Fibroblast of skin of left quadriceps (primary cell): ENCODE results near the gene OR2T35.
"Not testable (repeated sequence)": the region's sequence is repeated elsewhere in the genome, so short reads cannot be mapped to it uniquely, and the experiment has no call there.

ENCODE experiments used
- DNase-seq, 2 experiments: peaks; one replicate each; pipeline ENCODE4 v3.0.0-alpha.2; 2013; ENCODE audit warnings: low read depth in 2 of 2

Gene OR2T35, protein sequence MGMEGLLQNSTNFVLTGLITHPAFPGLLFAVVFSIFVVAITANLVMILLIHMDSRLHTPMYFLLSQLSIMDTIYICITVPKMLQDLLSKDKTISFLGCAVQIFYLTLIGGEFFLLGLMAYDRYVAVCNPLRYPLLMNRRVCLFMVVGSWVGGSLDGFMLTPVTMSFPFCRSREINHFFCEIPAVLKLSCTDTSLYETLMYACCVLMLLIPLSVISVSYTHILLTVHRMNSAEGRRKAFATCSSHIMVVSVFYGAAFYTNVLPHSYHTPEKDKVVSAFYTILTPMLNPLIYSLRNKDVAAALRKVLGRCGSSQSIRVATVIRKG

GRCh38 chr1:248645178-248645577 is at the start of gene OR2T35:
Gene OR2T35, minus strand, starts transcription at chr1:248645278. Its CDS starts 6,020 bp downstream, at chr1:248639258.
- DNase-seq = not testable (repeated sequence)

- DNase-seq = no peak
Observed at GRCh38 chr1:248691567-248692155, 46.6 kb upstream of the OR2T35 start.

DNA sequence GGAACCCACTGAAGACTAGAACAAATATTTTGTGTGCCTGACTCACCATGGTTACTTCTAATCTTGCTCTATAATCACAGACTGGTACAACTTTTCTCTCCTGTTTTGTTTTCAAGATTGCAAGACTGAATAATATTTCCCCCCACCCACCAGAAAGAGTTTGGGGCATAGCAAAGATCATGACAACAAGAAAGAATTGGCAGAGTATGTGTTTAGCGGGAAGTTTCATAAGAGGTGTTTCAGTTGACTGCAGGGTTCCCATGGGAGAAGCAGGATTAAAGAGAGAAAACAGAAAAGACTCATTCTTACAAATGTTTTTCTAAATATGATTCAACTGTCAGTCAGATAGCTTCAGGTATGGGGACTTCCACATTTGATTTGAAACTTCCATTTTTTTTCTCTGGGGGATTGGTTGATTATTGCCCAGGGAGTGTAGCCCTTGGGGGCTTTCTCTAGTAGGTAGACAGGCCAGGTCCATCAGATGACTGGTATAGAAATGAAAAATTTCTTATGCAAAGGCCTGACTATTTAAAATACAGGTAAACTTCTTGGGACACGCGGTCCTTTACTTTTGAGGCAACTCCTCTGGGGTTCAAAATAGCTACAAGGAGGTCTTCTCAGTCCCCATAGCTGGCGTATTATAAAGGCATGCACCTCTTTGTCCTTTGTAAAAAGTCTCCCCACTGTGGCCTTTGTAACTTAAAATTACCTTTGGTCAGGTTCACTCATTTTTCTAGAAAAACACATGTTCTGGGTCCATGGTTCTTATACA is 43.6 kb upstream of the OR2T35 start:
- no peak for DNase-seq

GRCh38 chr1:248686815-248687214 is 41.7 kb upstream of the OR2T35 start:
- no peak for DNase-seq

DNA sequence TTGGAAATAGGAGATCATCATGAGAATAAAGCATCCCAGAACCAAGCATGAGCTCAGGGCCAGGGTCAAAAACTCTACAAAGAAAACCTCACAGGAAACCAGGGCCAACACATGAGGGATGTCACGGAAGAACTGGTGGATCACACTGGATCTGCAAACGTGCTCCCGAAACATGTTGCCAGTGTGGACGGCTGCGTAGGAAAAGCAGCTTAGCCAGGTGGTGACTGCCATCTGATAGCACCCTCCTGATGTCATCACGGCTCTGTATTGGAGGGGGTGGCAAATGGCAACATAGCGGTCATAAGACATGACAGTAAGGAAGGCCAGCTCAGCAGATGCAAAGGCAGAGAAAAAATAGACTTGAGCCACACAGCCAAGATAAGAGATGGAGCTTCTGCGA is 36.6 kb upstream of the OR2T35 start:
- no peak for DNase-seq

GRCh38 chr1:248670003-248670402 is 24.9 kb upstream of the OR2T35 start:
- DNase-seq = no peak

DNA sequence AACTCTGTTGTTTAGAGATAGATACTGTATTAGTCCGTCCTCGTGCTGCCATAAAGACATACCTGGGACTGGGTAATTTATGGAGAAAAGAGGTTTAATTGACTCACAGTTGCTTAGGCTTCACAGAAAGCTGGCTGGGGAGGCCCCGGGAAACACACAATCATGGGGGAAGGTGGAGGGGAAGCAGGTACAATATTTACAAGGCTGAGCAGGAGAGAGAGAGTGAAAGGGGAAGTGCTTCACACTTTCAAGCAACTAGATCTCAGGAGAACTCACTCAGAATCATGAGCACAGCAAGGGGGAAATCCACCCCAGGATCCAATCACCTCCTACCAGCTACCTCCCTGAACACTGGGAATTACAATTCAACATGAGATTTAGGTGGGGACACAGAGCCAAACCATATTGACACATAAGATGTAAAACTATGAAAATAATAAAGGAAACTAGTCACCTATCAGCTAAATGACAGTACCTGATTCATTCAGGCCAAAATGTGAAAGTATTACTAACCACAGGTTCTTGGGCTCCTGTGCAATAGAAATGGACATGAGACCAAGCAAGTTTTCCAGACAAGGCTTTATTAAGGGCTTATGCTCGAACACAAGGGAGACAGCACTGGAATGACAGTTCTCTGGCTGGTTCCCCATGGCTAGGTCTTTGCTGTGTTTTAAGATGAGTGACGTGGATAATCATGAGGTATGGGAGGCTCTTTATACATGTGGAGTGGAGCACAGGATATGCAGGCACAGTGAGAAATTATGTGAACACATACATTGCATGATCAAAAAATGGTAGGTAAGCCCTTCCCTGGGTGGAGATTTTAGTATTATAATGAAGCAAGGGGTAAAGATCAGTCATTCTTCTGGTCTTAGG is 18.6 kb upstream of the OR2T35 start:
- DNase-seq = not testable (repeated sequence)

- not testable (repeated sequence) for DNase-seq
Observed at GRCh38 chr1:248656797-248657196, 11.7 kb upstream of the OR2T35 start.

GRCh38 chr1:248655354-248655753 is 10.3 kb upstream of the OR2T35 start, which contains the start of gene OR2T27:
Gene OR2T27, minus strand, starts transcription at chr1:248655528. Its CDS starts 4,644 bp downstream, at chr1:248650884.
- not testable (repeated sequence) for DNase-seq

- not testable (repeated sequence) for DNase-seq
Observed at GRCh38 chr1:248648770-248649536, 3.9 kb upstream of the OR2T35 start.

GRCh38 chr1:248642971-248643651 is 2.0 kb downstream of the OR2T35 start:
- DNase-seq = not testable (repeated sequence)

DNA sequence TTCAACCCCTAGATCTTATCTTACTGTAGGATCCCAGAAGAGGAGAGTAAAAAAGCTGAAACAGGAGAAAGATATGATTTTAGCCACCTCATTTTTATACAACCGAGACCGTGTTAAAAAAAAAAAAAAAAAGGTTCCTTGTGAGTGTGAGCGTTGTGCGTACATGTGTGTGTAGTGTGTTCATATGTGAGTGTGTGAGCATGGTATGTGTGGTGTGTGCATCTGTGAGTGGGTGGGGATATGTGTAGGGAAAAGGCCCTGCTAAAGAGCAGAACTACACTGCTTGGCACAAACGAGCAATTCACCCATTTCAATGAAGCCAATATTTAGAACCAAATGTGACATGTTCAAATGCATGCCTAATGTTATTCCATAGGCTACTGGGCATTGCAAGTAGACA is 3.5 kb downstream of the OR2T35 start:
- not testable (repeated sequence) for DNase-seq

DNA sequence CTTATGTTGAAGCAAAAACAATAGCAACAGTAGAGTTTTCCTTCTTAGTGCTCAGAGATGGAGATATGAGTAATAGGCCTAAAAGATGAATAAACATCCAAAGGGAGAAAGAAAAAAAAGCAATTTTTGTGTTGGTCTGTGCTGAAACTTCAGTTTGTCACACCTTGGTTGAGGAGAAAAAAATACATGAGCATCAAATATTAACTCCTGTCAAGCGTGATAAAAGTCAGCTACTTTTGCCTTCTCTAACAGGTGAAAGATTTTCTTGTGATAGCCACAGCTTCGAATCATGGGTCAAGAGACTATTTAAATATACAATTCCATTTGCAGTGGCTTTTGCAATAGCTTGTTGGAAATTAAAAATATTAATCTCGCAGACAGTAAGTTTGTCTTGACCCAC is 4.2 kb downstream of the OR2T35 start:
- DNase-seq = not testable (repeated sequence)

DNA sequence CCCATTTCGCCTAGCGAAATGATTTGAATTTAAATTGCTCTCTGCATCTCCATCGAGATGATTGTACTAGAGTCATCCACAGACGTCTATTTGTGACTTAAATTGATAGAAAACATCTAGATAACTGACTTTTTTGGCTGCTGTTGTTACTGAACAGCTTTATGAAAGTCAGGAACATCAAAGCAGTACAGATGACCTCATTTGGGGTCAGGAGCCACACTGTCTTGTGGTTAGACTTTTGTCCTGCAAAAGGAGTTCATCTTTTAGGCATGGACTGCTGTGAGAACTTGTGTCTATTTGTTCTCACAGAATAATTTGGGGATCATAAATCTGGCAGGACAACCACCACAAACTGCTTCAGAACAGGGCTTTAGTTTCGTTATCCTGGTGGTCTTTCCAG is 5.4 kb downstream of the OR2T35 start:
- DNase-seq = not testable (repeated sequence)

DNA sequence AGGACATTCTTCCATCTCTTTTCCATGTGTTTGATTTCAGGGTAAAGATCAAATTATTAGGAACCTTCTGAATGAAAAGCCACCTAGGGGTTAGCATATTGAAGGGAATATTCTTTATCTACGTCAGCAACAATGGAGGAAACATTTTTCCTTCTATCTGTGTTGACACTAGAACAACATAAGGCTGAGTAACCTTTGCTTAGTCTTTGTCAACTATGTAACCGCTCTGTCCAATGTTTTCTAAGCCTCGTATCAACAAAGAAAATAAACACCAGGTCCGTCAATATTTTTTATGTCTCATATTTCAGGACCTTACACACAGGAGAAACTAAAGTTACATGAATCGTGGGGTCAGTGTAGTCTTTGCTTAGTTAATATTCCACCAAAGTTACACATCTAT is 8.5 kb downstream of the OR2T35 start:
- DNase-seq = not testable (repeated sequence)

DNA sequence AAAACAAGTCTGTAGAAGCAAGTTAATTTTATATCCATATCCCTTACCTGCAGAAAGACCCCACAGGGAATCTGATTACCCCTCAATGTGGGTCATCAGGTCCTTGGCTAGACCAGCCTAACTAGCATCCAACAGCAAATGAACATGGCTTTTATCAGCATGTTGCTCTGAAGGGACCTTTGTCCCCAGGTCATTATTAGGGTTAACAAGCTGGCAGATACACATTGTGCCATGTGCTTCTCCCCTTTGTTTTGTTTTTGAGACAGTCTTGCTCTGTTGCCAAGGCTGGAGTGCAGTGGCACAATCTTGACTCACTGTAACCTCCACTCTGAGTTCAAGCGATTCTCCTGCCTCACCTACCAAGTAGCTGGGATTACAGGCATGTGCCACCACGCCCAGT is 10.1 kb downstream of the OR2T35 start, which contains the start of gene OR2T11:
Gene OR2T11 (minus strand): TSS at position 101 of the 400 bp plus-strand sequence. CDS start 7,963 bp downstream, outside the sequence.
- DNase-seq = not testable (repeated sequence)

GRCh38 chr1:248631354-248632008 is 13.6 kb downstream of the OR2T35 start:
- no peak for DNase-seq

- no peak for DNase-seq
Observed at GRCh38 chr1:248630551-248630950, 14.5 kb downstream of the OR2T35 start.
